Spleen (tissue), 7 donors: ENCODE measurements around the gene PTGS1.
"Not testable (repeated sequence)": the region's sequence is repeated elsewhere in the genome, so short reads cannot be mapped to it uniquely, and the experiment has no call there.

Experiments
- POLR2A ChIP-seq, 3 donors: fragments of 450-650 bp; IDR thresholded peaks; one replicate each; pipeline ENCODE4 v1.5.1; 2017; ENCODE audit warnings: antibody characterized with exemption in 3 of 3, mild to moderate bottlenecking in 1 of 3
- TF ChIP-seq, protein P1 (sequence below), 11 experiments: fragments of 200-600 bp in 7 of 11; fragments of 450-650 bp in 4 of 11; sonication (generic) in 4 of 11; IDR thresholded peaks in 8 of 11; conservative IDR thresholded peaks in 3 of 11; 1 replicate in 7 of 11; 2 replicates in 4 of 11; pipeline versions ENCODE4 v1.4.0 to v1.8.0; 2016 to 2021; ENCODE audit warnings: antibody characterized with exemption in 11 of 11, inconsistent platforms in 4 of 11, mild to moderate bottlenecking in 1 of 11
- donor health status: DM: no; HTN: no; CAD: no; lungs with moderate emphysema.
- donor health status: DM: no; HTN: no; CAD: no.
- donor health status: DM: no; HTN: no; CAD: no.

DNA sequence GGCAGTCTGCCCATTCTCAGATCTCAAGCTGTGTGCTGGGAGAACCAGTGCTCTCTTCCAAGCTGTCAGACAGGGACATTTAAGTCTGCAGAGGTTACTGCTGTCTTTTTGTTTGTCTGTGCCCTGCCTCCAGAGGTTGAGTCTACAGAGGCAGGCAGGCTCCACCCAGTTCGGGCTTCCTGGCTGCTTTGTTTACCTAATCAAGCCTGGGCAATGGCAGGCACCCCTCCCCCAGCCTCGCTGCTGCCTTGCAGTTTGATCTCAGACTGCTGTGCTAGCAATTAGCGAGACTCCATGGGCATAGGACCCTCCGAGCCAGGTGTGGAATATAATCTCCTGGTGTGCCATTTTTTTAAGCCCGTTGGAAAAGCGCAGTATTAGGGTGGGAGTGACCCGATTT is 43.3 kb downstream of the PTGS1 start:
- TF ChIP-seq POLR2A (IDR thresholded peaks at IDR 0.05) = not testable (repeated sequence)
- TF ChIP-seq, protein P1, sequence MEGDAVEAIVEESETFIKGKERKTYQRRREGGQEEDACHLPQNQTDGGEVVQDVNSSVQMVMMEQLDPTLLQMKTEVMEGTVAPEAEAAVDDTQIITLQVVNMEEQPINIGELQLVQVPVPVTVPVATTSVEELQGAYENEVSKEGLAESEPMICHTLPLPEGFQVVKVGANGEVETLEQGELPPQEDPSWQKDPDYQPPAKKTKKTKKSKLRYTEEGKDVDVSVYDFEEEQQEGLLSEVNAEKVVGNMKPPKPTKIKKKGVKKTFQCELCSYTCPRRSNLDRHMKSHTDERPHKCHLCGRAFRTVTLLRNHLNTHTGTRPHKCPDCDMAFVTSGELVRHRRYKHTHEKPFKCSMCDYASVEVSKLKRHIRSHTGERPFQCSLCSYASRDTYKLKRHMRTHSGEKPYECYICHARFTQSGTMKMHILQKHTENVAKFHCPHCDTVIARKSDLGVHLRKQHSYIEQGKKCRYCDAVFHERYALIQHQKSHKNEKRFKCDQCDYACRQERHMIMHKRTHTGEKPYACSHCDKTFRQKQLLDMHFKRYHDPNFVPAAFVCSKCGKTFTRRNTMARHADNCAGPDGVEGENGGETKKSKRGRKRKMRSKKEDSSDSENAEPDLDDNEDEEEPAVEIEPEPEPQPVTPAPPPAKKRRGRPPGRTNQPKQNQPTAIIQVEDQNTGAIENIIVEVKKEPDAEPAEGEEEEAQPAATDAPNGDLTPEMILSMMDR (IDR thresholded peaks at IDR 0.05 in 8 of 11, conservative IDR thresholded peaks at IDR 0.05 in 3 of 11) = not testable (repeated sequence)
